Smooth muscle cell (in vitro differentiated cells): ENCODE data around the gene ACTA1. TPM values are rescaled to one million over a fixed set of nuclear protein-coding genes. Genes with fewer than 3 reads are reported as not detected.
"Not testable (repeated sequence)": the region's sequence is repeated elsewhere in the genome, so short reads cannot be mapped to it uniquely, and the experiment has no call there.

Source experiments
- DNase-seq: peaks from one replicate; lab custom pipeline; 2025; ENCODE audit not compliant: unreplicated experiment; lab: John Stamatoyannopoulos, UW
- H2AFZ ChIP-seq: fragments of 200-600 bp; sonication (generic); 2 replicates; pipeline ENCODE4 v1.6.0; 2016; ENCODE audit warnings: antibody characterized with exemption, low read depth, mild to moderate bottlenecking
- H3F3A ChIP-seq: fragments of 200-600 bp; sonication (generic); 2 replicates; pipeline ENCODE4 v1.6.0; 2017; ENCODE audit warnings: antibody characterized with exemption, low read depth
- H3K27ac ChIP-seq: fragments of 200-600 bp; sonication (generic); 2 replicates; pipeline ENCODE4 v1.5.1; 2016; ENCODE audit warnings: low read depth, mild to moderate bottlenecking
- H3K27me3 ChIP-seq: fragments of 200-600 bp; sonication (generic); 2 replicates; pipeline ENCODE4 v1.6.1; 2016; ENCODE audit warnings: low read depth, mild to moderate bottlenecking
- H3K36me3 ChIP-seq: fragments of 200-600 bp; sonication (generic); 2 replicates; pipeline ENCODE4 v1.5.1; 2016; ENCODE audit warnings: low read depth
- H3K4me1 ChIP-seq: fragments of 200-600 bp; sonication (generic); 2 replicates; pipeline ENCODE4 v1.5.1; 2016; ENCODE audit warnings: low read depth
- H3K4me2 ChIP-seq: fragments of 200-600 bp; sonication (generic); 2 replicates; pipeline ENCODE4 v1.6.0; 2016; ENCODE audit warnings: mild to moderate bottlenecking
- H3K4me3 ChIP-seq: fragments of 200-600 bp; sonication (generic); 2 replicates; pipeline ENCODE4 v1.5.1; 2016; ENCODE audit warnings: mild to moderate bottlenecking
- H3K79me2 ChIP-seq: fragments of 200-600 bp; sonication (generic); 2 replicates; pipeline ENCODE4 v1.6.0; 2016; ENCODE audit warnings: low read depth, mild to moderate bottlenecking
- H3K9ac ChIP-seq: fragments of 200-600 bp; sonication (generic); 2 replicates; pipeline ENCODE4 v1.6.0; 2016; ENCODE audit warnings: low read depth
- H3K9me3 ChIP-seq: fragments of 200-600 bp; sonication (generic); replicated peaks from 2 replicates; pipeline ENCODE4 v1.5.1; 2016; ENCODE audit warnings: low read depth
- H4K20me1 ChIP-seq: fragments of 200-600 bp; sonication (generic); 2 replicates; pipeline ENCODE4 v1.6.0; 2016; ENCODE audit warnings: low read depth
- WGBS: methylation state at CpG from one replicate; pipeline ENCODE4 v1.1.7; 2016; ENCODE audit warnings: low lambda C conversion rate; 5-methylcytosine and 5-hydroxymethylcytosine counted together
- polyA plus RNA-seq: library from polyadenylated mRNA; unstranded; fragments of >200 nt; fragmentation: Nextera tagmentation; extraction: Ambion mirVana; gene quantifications from 2 replicates; pipeline ENCODE4 v1.2.1, GENCODE V29; 2016
- total RNA-seq: library from RNA; depleted of rRNA; stranded (reverse); fragments of >200 nt; gene quantifications from 2 replicates; pipeline ENCODE4 v1.2.3, GENCODE V29; 2014
- TF ChIP-seq, protein P1 (sequence below): fragments of 200-600 bp; sonication (generic); IDR thresholded peaks from 2 replicates; pipeline ENCODE4 v1.5.1; 2017; ENCODE audit warnings: borderline replicate concordance, mild to moderate bottlenecking, antibody characterized with exemption; ENCODE audit not compliant: insufficient read depth, poor library complexity, severe bottlenecking

ACTA1 gene
- total and polyA plus RNA-seq, 2 experiments from 2014 or later = 3.7 to 5.1 TPM

DNA sequence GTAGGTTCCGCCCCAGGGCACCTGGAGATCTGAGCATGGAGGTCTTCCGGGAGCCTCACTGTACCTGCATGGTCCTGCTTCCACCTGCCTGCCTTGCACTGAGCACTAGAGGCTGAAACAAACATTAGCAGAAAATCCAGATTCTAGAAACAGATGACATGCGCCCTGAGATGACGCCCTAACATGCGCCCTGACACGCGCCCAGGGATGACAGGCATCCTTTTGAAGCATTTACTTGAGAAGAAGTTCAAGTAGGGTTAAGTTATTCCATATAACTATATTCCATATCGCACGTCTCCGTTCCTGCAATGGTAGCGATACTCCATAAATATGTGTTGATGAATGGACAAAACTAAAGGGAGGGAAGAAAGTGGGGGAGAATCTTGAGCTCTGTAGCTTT lies 13.7 kb downstream of the ACTA1 start:
- no peak overlapping the region for H3K9ac ChIP-seq
- no peak overlapping the region for H3K27ac ChIP-seq
- TF ChIP-seq, protein P1, sequence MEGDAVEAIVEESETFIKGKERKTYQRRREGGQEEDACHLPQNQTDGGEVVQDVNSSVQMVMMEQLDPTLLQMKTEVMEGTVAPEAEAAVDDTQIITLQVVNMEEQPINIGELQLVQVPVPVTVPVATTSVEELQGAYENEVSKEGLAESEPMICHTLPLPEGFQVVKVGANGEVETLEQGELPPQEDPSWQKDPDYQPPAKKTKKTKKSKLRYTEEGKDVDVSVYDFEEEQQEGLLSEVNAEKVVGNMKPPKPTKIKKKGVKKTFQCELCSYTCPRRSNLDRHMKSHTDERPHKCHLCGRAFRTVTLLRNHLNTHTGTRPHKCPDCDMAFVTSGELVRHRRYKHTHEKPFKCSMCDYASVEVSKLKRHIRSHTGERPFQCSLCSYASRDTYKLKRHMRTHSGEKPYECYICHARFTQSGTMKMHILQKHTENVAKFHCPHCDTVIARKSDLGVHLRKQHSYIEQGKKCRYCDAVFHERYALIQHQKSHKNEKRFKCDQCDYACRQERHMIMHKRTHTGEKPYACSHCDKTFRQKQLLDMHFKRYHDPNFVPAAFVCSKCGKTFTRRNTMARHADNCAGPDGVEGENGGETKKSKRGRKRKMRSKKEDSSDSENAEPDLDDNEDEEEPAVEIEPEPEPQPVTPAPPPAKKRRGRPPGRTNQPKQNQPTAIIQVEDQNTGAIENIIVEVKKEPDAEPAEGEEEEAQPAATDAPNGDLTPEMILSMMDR = no peak
- H2AFZ ChIP-seq = no peak overlapping the region
- H3K79me2 ChIP-seq = no peaks in the 10 kb centered on the region
- no peak overlapping the region for H3K4me2 ChIP-seq
- no peaks in the 10 kb centered on the region for H3K36me3 ChIP-seq
- no peaks in the 10 kb centered on the region for H3K9me3 ChIP-seq
- WGBS = 96% methylated on average over 11 of the region's 11 CpGs
- no peak for DNase-seq
- no peak overlapping the region for H3K4me3 ChIP-seq
- no peaks in the 10 kb centered on the region for H4K20me1 ChIP-seq
- H3K27me3 ChIP-seq = peaks cover 2% of the 10 kb centered on the region
- H3F3A ChIP-seq = no peaks in the 10 kb centered on the region
- no peaks in the 10 kb centered on the region for H3K4me1 ChIP-seq

GRCh38 chr1:229418586-229418985 lies 15.3 kb downstream of the ACTA1 start:
- WGBS = 78% methylated on average over 6 of the region's 6 CpGs
- H3K9ac ChIP-seq, H3K79me2 ChIP-seq, H2AFZ ChIP-seq, H3K27ac ChIP-seq, H3K4me2 ChIP-seq, H3K36me3 ChIP-seq, H3K4me1 ChIP-seq, H3K27me3 ChIP-seq, H3K9me3 ChIP-seq, H4K20me1 ChIP-seq, H3F3A ChIP-seq, H3K4me3 ChIP-seq, DNase-seq: not testable (repeated sequence)

DNA sequence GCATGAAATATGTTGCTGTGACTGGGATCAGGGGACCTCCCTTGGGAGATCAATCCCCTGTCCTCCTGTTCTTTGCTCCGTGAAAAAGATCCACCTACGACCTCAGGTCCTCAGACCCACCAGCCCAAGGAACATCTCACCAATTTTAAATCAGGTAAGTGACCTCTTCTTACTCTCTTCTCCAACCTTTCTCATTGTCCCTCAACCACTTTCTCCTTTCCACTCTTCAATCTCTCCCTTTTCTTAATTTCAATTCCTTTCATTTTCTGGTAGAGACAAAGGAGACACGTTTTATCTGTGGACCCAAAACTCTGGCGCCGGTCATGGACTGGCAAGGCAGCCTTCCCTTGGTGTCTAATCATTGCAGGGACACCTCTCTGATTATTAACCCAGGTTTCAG lies 21.1 kb downstream of the ACTA1 start:
- H3K4me2 ChIP-seq = not testable (repeated sequence)
- WGBS = 93% methylated on average over 5 of the region's 5 CpGs

DNA sequence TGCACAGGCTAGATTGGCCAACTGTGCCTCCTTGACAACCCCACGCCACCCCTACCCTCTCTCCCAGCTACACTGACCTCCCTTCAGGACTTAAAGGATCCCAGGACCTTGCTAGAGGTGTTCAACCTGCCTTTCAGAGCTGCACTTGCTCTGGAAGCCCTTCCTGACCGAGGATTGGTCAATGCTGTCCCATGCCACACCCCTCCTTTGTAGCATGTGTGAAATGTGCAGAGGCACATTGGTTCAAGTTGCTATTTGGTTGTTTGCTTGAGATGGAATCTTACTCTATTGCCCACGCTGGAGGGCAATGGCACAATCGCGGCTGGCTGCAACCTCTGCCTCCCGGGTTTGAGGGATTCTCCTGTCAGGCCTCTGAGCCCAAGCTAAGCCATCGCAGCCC lies 21.8 kb downstream of the ACTA1 start:
- WGBS = 86% methylated on average over 7 of the region's 7 CpGs
- H3K79me2 ChIP-seq = no peaks in the 10 kb centered on the region
- H3K9ac ChIP-seq = no peak overlapping the region
- DNase-seq = no peak
- H3K27me3 ChIP-seq = no peaks in the 10 kb centered on the region
- H3K9me3 ChIP-seq = no peaks in the 10 kb centered on the region
- peaks cover 8% of the 10 kb centered on the region for H3F3A ChIP-seq
- H2AFZ ChIP-seq = no peak overlapping the region
- H3K27ac ChIP-seq = no peak overlapping the region
- peaks cover 16% of the 10 kb centered on the region for H3K4me1 ChIP-seq
- H3K36me3 ChIP-seq = no peaks in the 10 kb centered on the region
- TF ChIP-seq, protein P1 = no peak
- H3K4me2 ChIP-seq = no peak overlapping the region
- H4K20me1 ChIP-seq = no peaks in the 10 kb centered on the region
- H3K4me3 ChIP-seq = no peak overlapping the region

More for the DNA sequence above, 21.1 kb downstream of the ACTA1 start:
- H3K27me3 ChIP-seq, H3K9me3 ChIP-seq, H3K79me2 ChIP-seq, H2AFZ ChIP-seq, H3K27ac ChIP-seq, H3K36me3 ChIP-seq, DNase-seq, H4K20me1 ChIP-seq, H3K4me3 ChIP-seq, H3F3A ChIP-seq, H3K9ac ChIP-seq: not testable (repeated sequence)
- H3K4me1 ChIP-seq = peaks cover 11% of the 10 kb centered on the region

DNA sequence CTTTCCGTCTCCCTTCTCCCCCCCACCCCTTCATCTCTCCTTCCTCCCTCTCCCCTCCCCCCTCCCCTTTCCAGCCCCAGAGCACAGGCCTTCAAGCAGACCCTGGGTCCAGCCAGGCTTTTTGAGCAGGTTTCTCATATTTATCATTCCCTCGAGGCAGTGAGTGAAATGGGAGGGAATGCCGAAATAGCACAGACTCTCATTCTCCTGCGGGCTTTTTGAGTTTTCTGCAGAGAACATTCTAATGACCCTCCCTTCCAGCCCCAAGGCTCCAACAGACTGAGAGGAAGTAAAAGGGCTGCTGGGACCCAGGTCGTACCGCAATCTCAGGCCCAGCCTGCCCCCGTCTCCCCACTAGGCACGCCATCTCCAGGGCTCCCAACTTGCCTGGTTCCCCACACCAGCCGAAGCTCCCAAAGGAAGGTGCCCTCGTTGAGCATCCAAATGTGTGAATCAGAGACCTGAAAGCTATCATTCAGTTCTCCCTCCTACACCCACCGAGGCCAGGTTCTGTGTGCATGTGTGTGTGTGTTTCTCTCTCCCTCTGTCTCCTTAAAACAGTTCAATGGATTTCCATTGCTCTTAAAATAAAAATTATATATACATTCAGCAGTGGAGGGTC lies 22.3 kb downstream of the ACTA1 start:
- H3K9ac ChIP-seq = no peak overlapping the region
- TF ChIP-seq, protein P1 = no peak
- no peaks in the 10 kb centered on the region for H4K20me1 ChIP-seq
- no peaks in the 10 kb centered on the region for H3K27me3 ChIP-seq
- H3K4me3 ChIP-seq = no peak overlapping the region
- 49% methylated on average over 10 of the region's 11 CpGs for WGBS
- H3K9me3 ChIP-seq = no peaks in the 10 kb centered on the region
- H3K36me3 ChIP-seq = no peaks in the 10 kb centered on the region
- no peaks in the 10 kb centered on the region for H3K79me2 ChIP-seq
- peak overlapping the region; percentile 36 for H3K4me2 ChIP-seq
- H3K4me1 ChIP-seq = peaks cover 21% of the 10 kb centered on the region
- H2AFZ ChIP-seq = no peak overlapping the region
- peaks cover 8% of the 10 kb centered on the region for H3F3A ChIP-seq
- no peak overlapping the region for H3K27ac ChIP-seq
- no peak for DNase-seq
